Spleen (tissue), 7 donors: ENCODE results near the gene PAPOLB.

Experiments
- POLR2AphosphoS5 ChIP-seq, 3 donors: sonication (generic); formaldehyde crosslinking; IDR thresholded peaks; one replicate each; pipeline ENCODE4 v1.5.1; 2017; ENCODE audit warnings: antibody characterized with exemption in 3 of 3
- TF ChIP-seq, protein P1 (sequence below), 11 experiments: fragments of 200-600 bp in 7 of 11; fragments of 450-650 bp in 4 of 11; sonication (generic) in 4 of 11; IDR thresholded peaks in 8 of 11; conservative IDR thresholded peaks in 3 of 11; 1 replicate in 7 of 11; 2 replicates in 4 of 11; pipeline versions ENCODE4 v1.4.0 to v1.8.0; 2016 to 2021; ENCODE audit warnings: antibody characterized with exemption in 11 of 11, inconsistent platforms in 4 of 11, mild to moderate bottlenecking in 1 of 11
- donor health status: DM: no; HTN: no; CAD: no; lungs with moderate emphysema.
- donor health status: DM: no; HTN: no; CAD: no.
- donor health status: DM: no; HTN: no; CAD: no.

DNA sequence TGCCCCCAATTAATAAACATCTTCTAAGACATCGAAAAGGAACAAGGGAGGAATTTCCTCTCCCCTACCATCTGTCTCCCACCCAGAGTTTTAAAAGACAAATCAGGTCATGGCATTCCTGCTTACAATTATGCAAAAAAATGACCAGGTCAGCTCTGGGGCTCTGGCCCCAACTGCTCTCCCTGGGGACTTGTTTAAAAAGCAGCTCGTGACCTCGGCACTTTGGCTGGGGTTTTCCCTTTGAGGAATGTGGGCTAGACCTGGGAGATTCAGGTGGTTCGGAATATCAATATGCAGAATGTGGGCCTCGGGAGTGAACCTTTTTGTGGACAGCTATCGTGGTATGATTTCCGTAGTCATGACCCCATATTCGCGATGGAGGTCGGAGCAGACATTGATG is 22.3 kb upstream of the PAPOLB start:
- TF ChIP-seq POLR2AphosphoS5 (IDR thresholded peaks at IDR 0.05) = no peak
- TF ChIP-seq, protein P1, sequence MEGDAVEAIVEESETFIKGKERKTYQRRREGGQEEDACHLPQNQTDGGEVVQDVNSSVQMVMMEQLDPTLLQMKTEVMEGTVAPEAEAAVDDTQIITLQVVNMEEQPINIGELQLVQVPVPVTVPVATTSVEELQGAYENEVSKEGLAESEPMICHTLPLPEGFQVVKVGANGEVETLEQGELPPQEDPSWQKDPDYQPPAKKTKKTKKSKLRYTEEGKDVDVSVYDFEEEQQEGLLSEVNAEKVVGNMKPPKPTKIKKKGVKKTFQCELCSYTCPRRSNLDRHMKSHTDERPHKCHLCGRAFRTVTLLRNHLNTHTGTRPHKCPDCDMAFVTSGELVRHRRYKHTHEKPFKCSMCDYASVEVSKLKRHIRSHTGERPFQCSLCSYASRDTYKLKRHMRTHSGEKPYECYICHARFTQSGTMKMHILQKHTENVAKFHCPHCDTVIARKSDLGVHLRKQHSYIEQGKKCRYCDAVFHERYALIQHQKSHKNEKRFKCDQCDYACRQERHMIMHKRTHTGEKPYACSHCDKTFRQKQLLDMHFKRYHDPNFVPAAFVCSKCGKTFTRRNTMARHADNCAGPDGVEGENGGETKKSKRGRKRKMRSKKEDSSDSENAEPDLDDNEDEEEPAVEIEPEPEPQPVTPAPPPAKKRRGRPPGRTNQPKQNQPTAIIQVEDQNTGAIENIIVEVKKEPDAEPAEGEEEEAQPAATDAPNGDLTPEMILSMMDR (IDR thresholded peaks at IDR 0.05 in 8 of 11, conservative IDR thresholded peaks at IDR 0.05 in 3 of 11) = no peak
